Uterine smooth muscle cell (primary cell): Measurements from ENCODE around the gene NIT2. TPM values are rescaled to one million over a fixed set of nuclear protein-coding genes. Genes with fewer than 3 reads are reported as not detected.

Source experiments
- total RNA-seq: library from RNA; depleted of rRNA; stranded (reverse); fragments of >200 nt; gene quantifications from 2 replicates; pipeline ENCODE4 v1.2.3, GENCODE V29; 2014

NIT2 gene
- total RNA-seq: 14.1 and 23.2 TPM in 2 replicates

DNA sequence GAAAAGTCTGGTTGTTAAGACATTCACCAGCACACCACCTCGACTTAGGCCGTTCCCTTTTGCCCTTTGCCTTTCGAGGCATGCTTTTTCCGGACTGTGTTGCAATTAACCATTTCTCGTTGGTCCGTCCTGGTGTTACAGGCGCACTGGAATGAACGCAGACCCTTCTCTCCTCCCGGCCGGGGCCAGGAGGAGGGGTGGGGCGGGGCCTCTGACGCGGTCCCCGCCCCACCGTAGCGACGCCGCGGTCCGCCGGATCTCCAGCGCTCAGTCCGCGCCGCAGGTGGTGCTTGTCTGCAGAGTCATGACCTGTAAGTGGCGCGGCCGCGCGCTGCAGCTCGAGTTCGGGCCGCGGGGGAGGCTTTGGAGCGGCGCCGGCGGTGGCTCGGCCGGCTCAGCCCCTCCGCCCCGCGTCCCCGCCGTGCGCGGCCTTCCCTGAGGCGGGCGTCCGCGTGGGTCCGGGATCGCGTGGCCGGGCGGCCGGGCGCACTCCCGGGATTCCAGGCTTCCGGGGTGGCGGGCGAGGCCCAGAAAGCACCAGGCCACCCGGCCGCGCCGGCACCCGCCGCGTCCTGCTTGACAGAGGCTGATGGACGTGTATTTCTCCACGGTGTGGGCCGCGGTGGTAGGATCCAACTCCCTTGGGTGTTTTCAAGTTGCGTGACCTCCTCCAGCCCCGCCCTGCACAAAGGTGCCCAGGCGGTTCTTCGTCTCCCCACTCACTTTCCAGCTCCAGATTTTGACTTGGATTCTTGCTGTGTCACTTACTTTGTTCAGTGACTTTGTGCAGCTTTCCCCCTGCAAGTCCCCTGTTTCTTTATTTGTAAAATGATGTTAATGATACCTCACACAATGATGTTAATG is at the start of gene NIT2:
Gene NIT2 (plus strand): TSS at position 270 of the 864 bp plus-strand sequence. CDS start 35 bp downstream, at position 305.

GRCh38 chr3:100400780-100401673 is 66.5 kb downstream of the NIT2 start, which contains the start of the genes LNP1 and TOMM70:
Gene LNP1, plus strand, starts transcription at chr3:100401539. Its CDS starts 28,191 bp downstream, at chr3:100429730.
Gene TOMM70, minus strand, starts transcription at chr3:100401089. Its CDS starts 140 bp downstream, at chr3:100400949.

Other genes starting within 250 kb of the NIT2 start
- gene FILIP1L, start 220.3 kb upstream of the NIT2 start, total RNA-seq: 15.8 and 24.0 TPM in 2 replicates
- gene TBC1D23, start 73.8 kb upstream of the NIT2 start, total RNA-seq: 139 and 163 TPM in 2 replicates
- 67.1 and 71.4 TPM in 2 replicates for gene TOMM70, start 66.3 kb downstream of the NIT2 start, total RNA-seq
- 3.0 and 5.8 TPM in 2 replicates for gene LNP1, start 66.8 kb downstream of the NIT2 start, total RNA-seq
- gene TMEM45A, start 157.9 kb downstream of the NIT2 start, total RNA-seq: 18.7 and 39.0 TPM in 2 replicates